Measurements from ENCODE around the gene LIG1.

GRCh38 chr19:48111280-48111679 lies 58.9 kb downstream of the LIG1 start:
- no peak for TF ChIP-seq CTCF (IDR thresholded peaks at IDR 0.05)
- no peak for TF ChIP-seq EP300 (IDR thresholded peaks at IDR 0.05)
- TF ChIP-seq POLR2A (IDR thresholded peaks at IDR 0.05), result no peak
